ENCODE results near the gene KIF26A.

Gene KIF26A

GRCh38 chr14:104130974-104131651, 7.3 kb upstream of the KIF26A start:
- peaks cover 43% of the 10 kb centered on the region for H3K9me3 ChIP-seq
- no peak overlapping the region for H3K27ac ChIP-seq
- no peak overlapping the region for H3K4me3 ChIP-seq
- H3K27me3 ChIP-seq: peaks cover 13% of the 10 kb centered on the region
- no peak overlapping the region for H3K9ac ChIP-seq
- H3K36me3 ChIP-seq: no peaks in the 10 kb centered on the region
- H4K20me1 ChIP-seq: no peaks in the 10 kb centered on the region
- 0 out of 2 replicates have a peak overlapping the region, but pooled peaks have one; percentile 31 for H3K4me2 ChIP-seq
- peaks cover 23% of the 10 kb centered on the region for H3K4me1 ChIP-seq
- no peak for TF ChIP-seq Cebpa-rat (IDR thresholded peaks at IDR 0.05)

DNA sequence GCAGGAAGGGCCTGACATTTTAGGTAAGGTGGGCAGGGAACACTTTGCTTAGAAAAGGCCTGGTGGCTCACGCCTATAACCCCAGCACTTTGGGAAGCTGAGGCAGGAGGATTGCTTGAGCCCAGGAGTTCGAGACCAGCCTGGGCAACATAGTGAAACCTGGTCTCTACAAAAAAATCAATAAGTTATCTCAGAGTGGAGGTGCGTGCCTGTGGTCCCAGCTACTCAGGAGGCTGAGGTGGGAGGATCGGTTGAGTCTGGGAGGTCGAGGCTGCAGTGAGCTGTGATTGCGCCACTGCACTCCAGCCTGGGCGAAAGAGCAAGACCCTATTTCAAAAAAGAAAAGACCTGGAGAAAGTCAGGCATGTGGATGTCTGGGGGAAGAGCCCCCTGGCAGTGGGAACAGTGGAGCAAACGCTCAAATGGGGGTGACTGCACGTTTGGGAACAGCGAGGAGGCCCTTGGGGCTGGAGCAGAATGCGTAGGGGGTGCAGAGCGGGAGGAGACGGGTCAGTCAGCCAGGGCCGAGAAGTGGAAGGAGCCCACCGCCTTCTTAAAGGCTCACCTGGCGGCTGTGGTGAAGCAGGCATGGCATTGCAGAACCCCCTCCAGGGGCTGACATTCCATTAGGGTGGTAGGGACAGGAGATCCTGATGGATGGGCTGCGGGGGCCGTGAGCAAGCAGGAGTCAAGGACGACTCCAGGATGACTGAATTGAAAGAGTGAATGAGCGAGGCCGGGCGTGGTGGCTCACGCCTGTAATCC, 6.2 kb upstream of the KIF26A start:
- H3K4me3 ChIP-seq: no peak overlapping the region
- no peak overlapping the region for H3K4me2 ChIP-seq
- H3K4me1 ChIP-seq: peaks cover 33% of the 10 kb centered on the region
- H3K36me3 ChIP-seq: no peaks in the 10 kb centered on the region
- H3K9ac ChIP-seq: no peak overlapping the region
- peaks cover 24% of the 10 kb centered on the region for H3K27me3 ChIP-seq
- H3K27ac ChIP-seq: no peak overlapping the region
- peaks cover 9% of the 10 kb centered on the region for H4K20me1 ChIP-seq
- TF ChIP-seq Cebpa-rat (IDR thresholded peaks at IDR 0.05): no peak
- peaks cover 33% of the 10 kb centered on the region for H3K9me3 ChIP-seq

DNA sequence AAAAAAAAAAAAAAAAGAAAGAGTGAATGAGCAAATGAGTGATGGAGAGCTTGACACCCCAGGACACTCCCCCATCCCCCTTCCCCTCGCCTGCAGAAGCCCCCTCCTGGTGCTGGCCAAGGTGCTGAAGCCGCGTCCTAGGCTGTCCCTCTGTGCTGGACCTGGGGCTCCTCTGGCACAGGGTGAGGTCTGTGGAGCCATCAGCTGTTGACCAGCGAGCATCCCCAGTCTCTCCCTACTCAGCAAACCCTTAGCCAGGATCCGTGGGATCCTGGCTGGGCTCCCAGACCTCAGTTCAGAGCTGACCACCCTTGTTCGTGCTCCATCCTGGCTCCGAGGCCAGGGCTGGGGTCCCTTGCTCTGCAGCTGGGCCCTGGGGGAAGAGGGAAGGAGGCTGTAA, 5.4 kb upstream of the KIF26A start:
- Histone ChIP-seq H3K4me3 (no peak overlapping the region), H4K20me1 (peaks cover 10% of the 10 kb centered on the region), H3K4me1 (peaks cover 37% of the 10 kb centered on the region), H3K4me2 (no peak overlapping the region), H3K27me3 (peaks cover 27% of the 10 kb centered on the region), H3K9ac (no peak overlapping the region), H3K36me3 (no peaks in the 10 kb centered on the region), H3K27ac (no peak overlapping the region), H3K9me3 (peaks cover 27% of the 10 kb centered on the region)
- TF ChIP-seq Cebpa-rat (IDR thresholded peaks at IDR 0.05): no peak

- Histone ChIP-seq H3K4me1 (peaks cover 37% of the 10 kb centered on the region), H3K9ac (no peak overlapping the region), H3K4me2 (no peak overlapping the region), H3K27me3 (peaks cover 27% of the 10 kb centered on the region), H3K27ac (no peak overlapping the region), H3K9me3 (peaks cover 22% of the 10 kb centered on the region), H3K4me3 (no peak overlapping the region), H3K36me3 (no peaks in the 10 kb centered on the region), H4K20me1 (peaks cover 10% of the 10 kb centered on the region)
- TF ChIP-seq Cebpa-rat (IDR thresholded peaks at IDR 0.05): no peak
Measured at GRCh38 chr14:104133496-104133895, 4.9 kb upstream of the KIF26A start.

DNA sequence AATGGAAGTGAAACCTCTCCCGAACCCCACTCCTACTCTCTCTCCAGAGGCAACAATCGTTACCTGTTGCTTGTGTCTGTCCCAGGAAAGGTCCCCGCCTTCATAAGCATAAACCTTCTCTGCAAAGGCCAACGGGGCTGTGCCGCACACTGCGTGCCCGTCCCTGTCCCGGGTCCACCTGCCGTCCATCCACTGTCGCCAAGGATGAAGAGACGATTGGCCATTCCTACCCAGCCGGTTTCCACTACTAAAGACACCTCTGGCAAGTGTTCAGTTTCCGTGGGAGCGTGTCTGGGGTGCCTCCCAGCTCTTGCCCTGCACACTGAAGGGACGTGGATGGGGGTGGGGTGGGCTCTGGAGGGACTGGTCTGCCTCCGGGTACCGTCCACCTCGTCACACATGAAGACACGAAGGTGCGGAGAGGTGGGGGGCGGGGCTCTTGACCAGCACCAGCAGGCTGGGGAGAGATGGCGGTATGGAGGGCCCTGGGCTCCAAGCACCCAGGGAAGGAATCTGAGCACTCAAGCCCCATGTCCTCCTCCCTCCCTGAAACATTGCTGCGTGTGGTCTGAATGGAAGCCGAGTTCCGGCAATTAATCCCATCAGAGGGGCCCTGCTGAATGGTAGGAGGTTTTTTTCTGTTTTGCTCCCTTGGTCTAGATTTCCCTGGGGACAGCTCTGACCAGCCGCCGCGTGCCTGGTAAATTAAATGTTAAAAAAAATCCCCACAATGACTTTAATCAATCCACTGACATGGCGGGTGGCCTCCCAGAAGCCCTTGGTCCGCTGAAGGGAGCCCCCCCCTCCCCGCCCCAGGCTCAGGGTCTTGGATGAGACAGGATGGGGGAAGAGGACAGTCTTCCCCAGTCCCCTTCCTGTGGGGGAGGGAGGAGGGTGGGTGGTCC, 4.1 kb upstream of the KIF26A start:
- H3K27me3 ChIP-seq: peaks cover 27% of the 10 kb centered on the region
- no peak overlapping the region for H3K27ac ChIP-seq
- peaks cover 15% of the 10 kb centered on the region for H3K9me3 ChIP-seq
- peaks cover 43% of the 10 kb centered on the region for H3K4me1 ChIP-seq
- no peaks in the 10 kb centered on the region for H3K36me3 ChIP-seq
- peaks cover 16% of the 10 kb centered on the region for H4K20me1 ChIP-seq
- TF ChIP-seq Cebpa-rat (IDR thresholded peaks at IDR 0.05): no peak
- H3K4me2 ChIP-seq: peak overlapping the region; percentile 100
- H3K9ac ChIP-seq: no peak overlapping the region
- no peak overlapping the region for H3K4me3 ChIP-seq

- Histone ChIP-seq H3K4me2 (peak overlapping the region; percentile 100), H3K9ac (no peak overlapping the region), H4K20me1 (peaks cover 26% of the 10 kb centered on the region), H3K27me3 (peaks cover 27% of the 10 kb centered on the region), H3K9me3 (peaks cover 5% of the 10 kb centered on the region), H3K4me1 (peaks cover 53% of the 10 kb centered on the region), H3K4me3 (peak overlapping the region; percentile 88), H3K36me3 (no peaks in the 10 kb centered on the region), H3K27ac (no peak overlapping the region)
- no peak for TF ChIP-seq Cebpa-rat (IDR thresholded peaks at IDR 0.05)
Measured at GRCh38 chr14:104135121-104135903, 3.1 kb upstream of the KIF26A start.

DNA sequence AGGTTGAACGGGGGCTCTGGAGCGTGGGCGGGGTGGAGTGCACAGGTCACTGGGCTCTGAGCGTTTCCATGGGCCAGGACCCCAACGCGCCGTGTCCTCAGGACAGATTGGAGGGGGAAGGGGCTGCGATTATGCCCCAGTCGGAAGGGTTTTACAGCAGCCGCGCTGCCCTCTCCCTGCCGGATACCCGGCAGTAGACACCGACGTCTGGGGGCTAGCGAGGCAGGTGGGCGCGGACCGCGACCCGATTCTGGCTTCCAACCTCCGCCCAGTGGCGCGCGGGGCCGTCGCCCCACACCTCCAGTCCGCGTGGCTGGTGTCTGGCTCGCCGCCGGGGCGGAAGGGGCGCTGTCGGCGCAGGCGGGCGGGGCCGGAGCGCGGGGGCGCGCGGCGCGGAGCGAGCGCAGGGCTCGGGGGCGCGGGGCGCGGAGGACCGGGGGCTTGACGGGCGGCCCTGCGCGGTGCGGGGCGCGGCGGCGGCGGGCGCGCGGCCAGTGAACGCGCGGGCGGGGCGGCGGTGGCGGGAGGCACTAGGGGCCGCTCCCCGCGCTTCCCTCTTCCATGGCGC, 2.4 kb upstream of the KIF26A start:
- Histone ChIP-seq H3K27ac (no peak overlapping the region), H3K4me2 (peak overlapping the region; percentile 100), H3K4me3 (peak overlapping the region; percentile 88), H3K36me3 (no peaks in the 10 kb centered on the region), H3K4me1 (peaks cover 59% of the 10 kb centered on the region), H3K27me3 (peaks cover 27% of the 10 kb centered on the region), H3K9ac (peak overlapping the region; percentile 50; the same call in 1 of the 2 replicates), H3K9me3 (no peaks in the 10 kb centered on the region), H4K20me1 (peaks cover 33% of the 10 kb centered on the region)
- no peak for TF ChIP-seq Cebpa-rat (IDR thresholded peaks at IDR 0.05)

DNA sequence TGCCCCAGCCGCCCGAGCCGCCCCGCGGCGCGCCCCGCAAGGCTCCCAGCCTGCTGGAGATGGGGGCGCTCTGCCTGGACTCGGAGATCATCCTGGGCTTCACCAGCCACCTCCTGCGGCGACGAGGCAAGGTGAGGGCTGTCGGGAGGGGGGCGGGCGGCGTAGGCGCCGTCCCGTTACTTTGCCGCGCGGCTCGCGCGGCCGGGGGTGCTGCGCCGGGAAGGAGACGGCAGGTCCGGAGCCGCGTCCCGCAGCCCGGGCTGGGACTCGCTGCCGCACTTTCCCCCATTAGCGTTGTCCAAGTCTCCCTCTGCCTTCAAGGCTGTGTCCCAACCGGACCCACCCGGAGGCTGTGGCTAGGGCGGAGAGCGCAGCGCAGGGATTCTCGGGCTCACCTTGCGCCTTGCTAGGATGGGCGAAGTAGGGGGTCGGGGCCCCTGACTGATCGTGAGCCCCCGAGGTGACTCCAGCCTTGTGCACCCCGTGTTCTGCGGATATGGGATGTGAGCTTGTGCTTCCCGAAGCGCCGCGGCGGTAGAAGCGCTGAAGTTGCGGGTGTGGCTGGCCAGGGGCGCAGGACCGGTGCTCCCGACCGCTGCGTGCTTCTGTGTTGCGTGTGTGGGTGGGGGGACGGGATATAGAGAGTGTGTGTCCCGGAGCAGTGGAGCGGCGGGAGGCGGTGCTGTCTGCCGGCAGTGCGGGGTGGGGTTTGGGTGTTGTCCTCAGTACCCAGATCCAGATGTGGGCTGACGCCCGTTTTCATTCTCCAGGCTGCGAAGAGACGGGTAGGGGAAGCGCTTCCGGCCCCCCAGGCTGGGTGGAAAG, 1.7 kb upstream of the KIF26A start:
- peaks cover 66% of the 10 kb centered on the region for H3K4me1 ChIP-seq
- peak overlapping the region; percentile 100 for H3K4me2 ChIP-seq
- no peaks in the 10 kb centered on the region for H3K9me3 ChIP-seq
- peaks cover 27% of the 10 kb centered on the region for H3K27me3 ChIP-seq
- 0 out of 2 replicates have a peak, but pooled peaks cover 1% of the 10 kb centered on the region for H3K36me3 ChIP-seq
- H3K9ac ChIP-seq: peak overlapping the region; percentile 50; the same call in 1 of the 2 replicates
- no peak for TF ChIP-seq Cebpa-rat (IDR thresholded peaks at IDR 0.05)
- peaks cover 40% of the 10 kb centered on the region for H4K20me1 ChIP-seq
- no peak overlapping the region for H3K27ac ChIP-seq
- peak overlapping the region; percentile 88 for H3K4me3 ChIP-seq
